Spleen (tissue), 7 donors: ENCODE measurements around the gene MUS81.

Experiments used
- POLR2A ChIP-seq, 3 donors: fragments of 450-650 bp; IDR thresholded peaks; one replicate each; pipeline ENCODE4 v1.5.1; 2017; ENCODE audit warnings: antibody characterized with exemption in 3 of 3, mild to moderate bottlenecking in 1 of 3
- TF ChIP-seq, protein P1 (sequence below), 11 experiments: fragments of 200-600 bp in 7 of 11; fragments of 450-650 bp in 4 of 11; sonication (generic) in 4 of 11; IDR thresholded peaks in 8 of 11; conservative IDR thresholded peaks in 3 of 11; 1 replicate in 7 of 11; 2 replicates in 4 of 11; pipeline versions ENCODE4 v1.4.0 to v1.8.0; 2016 to 2021; ENCODE audit warnings: antibody characterized with exemption in 11 of 11, inconsistent platforms in 4 of 11, mild to moderate bottlenecking in 1 of 11
- donor health status: DM: no; HTN: no; CAD: no; lungs with moderate emphysema.
- donor health status: DM: no; HTN: no; CAD: no.
- donor health status: DM: no; HTN: no; CAD: no.

GRCh38 chr11:65870706-65871681 lies 10.8 kb downstream of the MUS81 start:
- TF ChIP-seq POLR2A (IDR thresholded peaks at IDR 0.05), result no peak
- TF ChIP-seq, protein P1, sequence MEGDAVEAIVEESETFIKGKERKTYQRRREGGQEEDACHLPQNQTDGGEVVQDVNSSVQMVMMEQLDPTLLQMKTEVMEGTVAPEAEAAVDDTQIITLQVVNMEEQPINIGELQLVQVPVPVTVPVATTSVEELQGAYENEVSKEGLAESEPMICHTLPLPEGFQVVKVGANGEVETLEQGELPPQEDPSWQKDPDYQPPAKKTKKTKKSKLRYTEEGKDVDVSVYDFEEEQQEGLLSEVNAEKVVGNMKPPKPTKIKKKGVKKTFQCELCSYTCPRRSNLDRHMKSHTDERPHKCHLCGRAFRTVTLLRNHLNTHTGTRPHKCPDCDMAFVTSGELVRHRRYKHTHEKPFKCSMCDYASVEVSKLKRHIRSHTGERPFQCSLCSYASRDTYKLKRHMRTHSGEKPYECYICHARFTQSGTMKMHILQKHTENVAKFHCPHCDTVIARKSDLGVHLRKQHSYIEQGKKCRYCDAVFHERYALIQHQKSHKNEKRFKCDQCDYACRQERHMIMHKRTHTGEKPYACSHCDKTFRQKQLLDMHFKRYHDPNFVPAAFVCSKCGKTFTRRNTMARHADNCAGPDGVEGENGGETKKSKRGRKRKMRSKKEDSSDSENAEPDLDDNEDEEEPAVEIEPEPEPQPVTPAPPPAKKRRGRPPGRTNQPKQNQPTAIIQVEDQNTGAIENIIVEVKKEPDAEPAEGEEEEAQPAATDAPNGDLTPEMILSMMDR (IDR thresholded peaks at IDR 0.05 in 8 of 11, conservative IDR thresholded peaks at IDR 0.05 in 3 of 11), result no peak
